ENCODE data around the gene CALML3. TPM values are rescaled to one million over a fixed set of nuclear protein-coding genes. Genes with fewer than 3 reads are reported as not detected.
A peak's percentile ranks its signal among the peaks of the same experiment; 100 is the strongest.

Gene CALML3
- total and polyA plus RNA-seq, 7 donors = 0.03 TPM; not detected in 6

GRCh38 chr10:5573319-5573950 is 48.7 kb downstream of the CALML3 start:
- ATAC-seq (no peak), DNase-seq (no peak)
- intact Hi-C loops (cut with DNase I) = no loop called here
- peaks cover 19% of the 10 kb centered on the region for H3K4me1 ChIP-seq
- peak overlapping the region; percentile 68 for H3K27ac ChIP-seq
- TF ChIP-seq, protein P1, sequence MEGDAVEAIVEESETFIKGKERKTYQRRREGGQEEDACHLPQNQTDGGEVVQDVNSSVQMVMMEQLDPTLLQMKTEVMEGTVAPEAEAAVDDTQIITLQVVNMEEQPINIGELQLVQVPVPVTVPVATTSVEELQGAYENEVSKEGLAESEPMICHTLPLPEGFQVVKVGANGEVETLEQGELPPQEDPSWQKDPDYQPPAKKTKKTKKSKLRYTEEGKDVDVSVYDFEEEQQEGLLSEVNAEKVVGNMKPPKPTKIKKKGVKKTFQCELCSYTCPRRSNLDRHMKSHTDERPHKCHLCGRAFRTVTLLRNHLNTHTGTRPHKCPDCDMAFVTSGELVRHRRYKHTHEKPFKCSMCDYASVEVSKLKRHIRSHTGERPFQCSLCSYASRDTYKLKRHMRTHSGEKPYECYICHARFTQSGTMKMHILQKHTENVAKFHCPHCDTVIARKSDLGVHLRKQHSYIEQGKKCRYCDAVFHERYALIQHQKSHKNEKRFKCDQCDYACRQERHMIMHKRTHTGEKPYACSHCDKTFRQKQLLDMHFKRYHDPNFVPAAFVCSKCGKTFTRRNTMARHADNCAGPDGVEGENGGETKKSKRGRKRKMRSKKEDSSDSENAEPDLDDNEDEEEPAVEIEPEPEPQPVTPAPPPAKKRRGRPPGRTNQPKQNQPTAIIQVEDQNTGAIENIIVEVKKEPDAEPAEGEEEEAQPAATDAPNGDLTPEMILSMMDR (IDR thresholded peaks at IDR 0.05) = no peak
- no peak overlapping the region for H3K4me3 ChIP-seq
- H3K27me3 ChIP-seq (ENCODE audit: insufficient read depth in 3 of 3, low read length in 2 of 3) = no peaks in the 10 kb centered on the region
- H3K36me3 ChIP-seq (ENCODE audit: insufficient read depth in 1 of 2, low read depth in 1 of 2) = no peaks in the 10 kb centered on the region
- no peaks in the 10 kb centered on the region for H3K9me3 ChIP-seq
- 73 to 94% (median 76%) methylated on average over 10 of the region's 10 CpGs for WGBS, 3 donors

DNA sequence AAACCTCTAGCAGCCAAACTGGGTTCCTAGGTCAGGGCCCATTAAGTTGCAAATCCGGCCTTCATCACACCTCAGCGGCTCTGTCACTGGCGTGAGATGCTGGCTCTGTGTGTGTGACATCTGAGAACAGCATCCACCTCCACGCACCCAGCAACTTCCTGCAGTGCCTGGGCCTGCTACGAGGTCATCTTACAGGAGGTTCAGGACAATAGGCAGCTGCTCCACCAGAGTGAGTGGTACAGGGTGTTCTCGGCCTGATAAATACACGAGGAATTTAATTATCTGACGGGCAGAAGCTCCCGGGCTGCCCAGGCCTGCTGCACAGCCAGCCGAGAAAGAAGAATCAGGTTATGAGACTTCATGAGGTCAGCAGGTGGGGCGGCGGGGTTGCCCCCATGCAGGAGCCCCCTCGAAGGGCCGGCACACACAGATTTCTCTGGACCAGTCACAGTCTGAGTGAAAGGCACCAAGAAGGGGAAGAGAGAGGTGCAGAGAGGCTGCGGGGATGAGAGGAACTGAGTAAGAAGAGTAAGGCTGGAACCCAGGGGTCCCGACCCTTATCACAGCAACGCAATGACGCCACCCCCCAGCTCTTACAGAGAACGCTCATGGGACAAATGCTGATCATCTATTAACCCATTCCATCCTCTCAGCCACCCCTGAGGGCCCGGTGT is 49.3 kb downstream of the CALML3 start:
- 37 to 63% (median 38%) methylated on average over 16 to 20 of the region's 20 CpGs for WGBS, 3 donors
- peak overlapping the region; percentile 68 for H3K27ac ChIP-seq
- DNase-seq (peak in 1 of 2 donors; percentile 57), ATAC-seq (peak; percentile 68 to 86 (median 82))
- no peaks in the 10 kb centered on the region for H3K36me3 ChIP-seq (ENCODE audit: insufficient read depth in 1 of 2, low read depth in 1 of 2)
- H3K27me3 ChIP-seq (ENCODE audit: insufficient read depth in 3 of 3, low read length in 2 of 3) = no peaks in the 10 kb centered on the region
- peaks cover 19% of the 10 kb centered on the region for H3K4me1 ChIP-seq
- TF ChIP-seq, protein P1 (IDR thresholded peaks at IDR 0.05) = no peak
- no peak overlapping the region for H3K4me3 ChIP-seq
- intact Hi-C loops (cut with DNase I) = no loop called here
- H3K9me3 ChIP-seq = no peaks in the 10 kb centered on the region

DNA sequence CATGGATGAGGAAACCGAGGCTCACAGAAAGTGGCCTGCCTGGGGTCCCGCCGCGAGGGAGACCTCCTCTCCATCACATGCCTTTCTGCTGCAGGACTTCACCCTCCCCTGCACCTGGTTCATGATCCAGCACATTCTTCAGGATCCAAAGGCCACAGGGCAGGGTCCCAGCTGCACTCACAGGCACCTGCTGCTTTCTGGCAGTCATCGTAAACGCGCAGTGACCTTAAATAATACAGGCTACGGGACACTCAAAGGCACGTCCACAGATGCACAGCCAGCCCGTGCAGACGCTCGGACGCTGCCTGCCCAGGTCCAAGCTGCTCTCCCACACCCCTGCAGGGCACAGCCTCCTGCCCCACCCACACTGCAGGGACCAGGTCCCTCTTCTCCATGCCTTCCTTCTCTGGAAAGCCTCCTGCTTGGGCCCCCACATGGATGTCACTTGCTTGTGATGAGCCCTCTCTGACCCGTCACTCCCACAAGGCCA is 49.9 kb downstream of the CALML3 start:
- peak; percentile 76 to 87 (median 85) for ATAC-seq

DNA sequence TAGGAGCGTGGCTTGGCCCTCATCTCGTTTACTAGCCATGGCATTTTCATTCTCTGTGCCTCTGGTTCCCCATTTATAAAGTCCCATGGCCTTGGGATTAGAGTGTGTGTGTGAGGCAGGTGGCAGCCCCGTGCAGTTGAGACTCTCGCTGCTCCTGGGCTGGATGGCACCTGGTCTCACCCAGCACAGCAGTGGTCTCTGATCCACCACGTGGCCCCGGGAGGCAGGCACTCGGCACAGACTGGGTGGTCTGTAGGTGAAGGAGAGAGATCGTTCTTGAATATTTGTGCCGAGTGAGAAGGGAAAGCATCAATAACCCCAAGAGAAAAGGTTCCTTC is 50.4 kb downstream of the CALML3 start:
- Histone ChIP-seq H3K36me3 (ENCODE audit: insufficient read depth in 1 of 2, low read depth in 1 of 2) (no peaks in the 10 kb centered on the region), H3K4me1 (peaks cover 19% of the 10 kb centered on the region), H3K4me3 (no peak overlapping the region), H3K27ac (peak overlapping the region; percentile 68), H3K9me3 (no peaks in the 10 kb centered on the region), H3K27me3 (ENCODE audit: insufficient read depth in 3 of 3, low read length in 2 of 3) (no peaks in the 10 kb centered on the region)
- WGBS, 3 donors = 47 to 60% (median 53%) methylated on average over 9 of the region's 9 CpGs
- TF ChIP-seq, protein P1 (IDR thresholded peaks at IDR 0.05) = no peak
- DNase-seq (peak in 1 of 2 donors; percentile 28), ATAC-seq (peak; percentile 7 to 16 (median 14))
- intact Hi-C loops (cut with DNase I) = no loop called here

More for the DNA sequence above, 49.9 kb downstream of the CALML3 start:
- WGBS, 3 donors = 26 to 37% (median 32%) methylated on average over 14 of the region's 14 CpGs
- H3K36me3 ChIP-seq (ENCODE audit: insufficient read depth in 1 of 2, low read depth in 1 of 2) = no peaks in the 10 kb centered on the region
- peak in 1 of 2 donors; percentile 47 for DNase-seq
- H3K4me3 ChIP-seq = no peak overlapping the region
- H3K9me3 ChIP-seq = no peaks in the 10 kb centered on the region
- H3K27me3 ChIP-seq (ENCODE audit: insufficient read depth in 3 of 3, low read length in 2 of 3) = no peaks in the 10 kb centered on the region
- intact Hi-C loops (cut with DNase I) = no loop called here
- H3K27ac ChIP-seq = peak overlapping the region; percentile 68
- TF ChIP-seq, protein P1 (IDR thresholded peaks at IDR 0.05) = no peak
- peaks cover 19% of the 10 kb centered on the region for H3K4me1 ChIP-seq
